Measurements from ENCODE around the gene C1QTNF12. TPM values are rescaled to one million over a fixed set of nuclear protein-coding genes. Genes with fewer than 3 reads are reported as not detected.

Gene C1QTNF12
- total RNA-seq, 4 donors from 2014 or later = 0.79 to 3.0 (median 1.7) TPM; not detected in 1

DNA sequence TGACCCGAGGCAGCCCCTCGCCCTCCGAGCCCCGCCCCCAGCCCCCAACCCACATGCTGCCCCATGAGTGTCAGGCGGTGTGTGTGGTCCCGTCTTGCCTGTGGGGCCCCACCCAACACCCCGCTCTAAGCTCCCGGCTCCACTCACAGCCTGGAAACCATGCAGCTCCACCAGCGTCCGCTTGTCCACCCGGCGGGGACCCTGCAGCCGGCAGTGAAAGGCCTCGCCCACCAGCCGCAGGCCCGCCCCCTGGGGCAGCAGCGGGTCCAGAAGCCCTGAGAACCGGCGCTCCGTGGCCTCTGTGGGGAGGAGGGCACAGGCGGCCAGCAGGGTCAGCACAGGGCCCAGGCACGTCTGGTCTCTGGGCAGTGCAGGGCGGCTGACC lies 2.7 kb downstream of the C1QTNF12 start:
- TF ChIP-seq POLR2A (IDR thresholded peaks at IDR 0.05) (no peak), CTCF (IDR thresholded peaks at IDR 0.05) (no peak)

DNA sequence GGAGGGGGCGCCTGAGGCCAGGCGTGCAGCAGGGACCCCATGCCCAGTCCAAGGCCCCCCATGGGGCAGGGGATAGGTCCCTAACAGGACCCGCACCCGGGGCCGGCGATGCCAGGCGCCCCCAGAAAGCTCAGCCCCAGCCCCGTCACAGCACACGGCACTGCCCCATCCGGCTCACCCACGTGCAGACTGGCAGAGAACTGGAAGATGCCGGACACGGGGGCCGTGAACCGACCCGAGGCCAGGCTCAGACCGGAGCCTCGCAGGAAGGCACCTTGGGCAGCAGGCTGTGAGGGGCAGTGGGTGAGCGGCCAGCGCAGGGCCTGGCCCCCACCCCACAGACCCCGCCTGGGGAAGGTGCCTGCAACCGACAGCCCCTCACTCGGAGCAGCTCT lies 3.3 kb downstream of the C1QTNF12 start:
- H3K36me3 ChIP-seq = no peaks in the 10 kb centered on the region
- no peaks in the 10 kb centered on the region for H3K9me3 ChIP-seq
- TF ChIP-seq CTCF (IDR thresholded peaks at IDR 0.05) (no peak), POLR2A (IDR thresholded peaks at IDR 0.05) (no peak)
- WGBS, 2 donors = 90% methylated on average over 2 of the region's 23 CpGs; no CpG with 5 or more reads in 1 of the 2 donors
- no peak overlapping the region for H3K27ac ChIP-seq
- no peak for DNase-seq
- H3K27me3 ChIP-seq = peaks cover 0 to 75% (median 20%) of the 10 kb centered on the region in 4 donors
- intact Hi-C loops (cut with DNase I) = loop anchor here (10.0 kb wide), 1 partner anchor 118 kb away; no protein-coding TSS in a partner anchor
- peaks cover 13 to 47% (median 19%) of the 10 kb centered on the region in 3 donors for H3K4me1 ChIP-seq
- no peak overlapping the region for H3K4me3 ChIP-seq

More for the DNA sequence above, 2.7 kb downstream of the C1QTNF12 start:
- no peak for DNase-seq
- H3K4me3 ChIP-seq = no peak overlapping the region
- H3K36me3 ChIP-seq = no peaks in the 10 kb centered on the region
- peaks cover 0 to 70% (median 15%) of the 10 kb centered on the region in 4 donors for H3K27me3 ChIP-seq
- H3K4me1 ChIP-seq = peaks cover 13 to 42% (median 14%) of the 10 kb centered on the region in 3 donors
- intact Hi-C loops (cut with DNase I) = loop anchor here (10.0 kb wide), 1 partner anchor 119 kb away; no protein-coding TSS in a partner anchor
- H3K27ac ChIP-seq = no peak overlapping the region
- 20% methylated on average over 1 of the region's 23 CpGs; no CpG with 5 or more reads in 1 of the 2 donors for WGBS, 2 donors
- H3K9me3 ChIP-seq = no peaks in the 10 kb centered on the region

DNA sequence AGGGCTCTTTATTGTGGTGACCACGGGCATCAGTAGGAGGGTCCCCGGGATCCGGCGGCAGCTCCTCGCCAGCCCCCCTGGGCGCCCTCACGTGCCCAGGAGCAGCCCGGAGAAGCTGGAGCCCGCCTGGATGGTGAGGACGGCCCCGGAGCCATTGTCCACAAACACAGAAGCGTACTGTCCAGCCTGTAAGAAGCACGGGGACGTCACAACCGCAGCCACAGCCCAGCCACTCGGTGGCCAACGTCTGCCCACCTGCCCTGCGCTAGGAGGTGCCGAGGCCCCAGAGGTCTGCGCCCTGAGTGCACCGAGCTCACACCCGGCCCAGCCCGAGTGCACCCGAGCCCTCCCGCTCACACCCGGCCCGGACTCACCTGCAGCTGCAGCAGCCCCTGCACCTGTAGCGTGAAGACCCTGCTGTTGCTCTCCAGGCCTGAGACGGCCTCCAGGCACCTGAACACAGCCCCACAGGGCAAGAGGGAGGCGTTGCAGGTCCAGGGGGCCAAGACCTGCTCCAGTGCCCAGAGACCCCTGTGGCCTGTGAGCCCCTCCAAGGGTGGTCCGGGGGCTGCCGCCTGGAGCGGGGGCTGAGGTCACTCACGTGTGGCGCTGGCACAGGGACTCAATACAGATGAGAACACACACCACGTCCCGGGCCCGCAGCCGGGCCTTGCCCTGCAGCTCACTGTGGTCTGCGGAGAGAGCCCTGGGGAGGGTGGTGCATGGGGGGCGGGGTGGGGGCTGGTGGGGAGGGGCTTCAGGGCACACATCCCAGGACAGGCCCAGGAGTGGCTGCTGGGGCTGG lies 3.9 kb downstream of the C1QTNF12 start:
- TF ChIP-seq CTCF (IDR thresholded peaks at IDR 0.05) (no peak), POLR2A (IDR thresholded peaks at IDR 0.05) (no peak)
- H3K4me3 ChIP-seq = no peak overlapping the region
- DNase-seq = no peak
- no peaks in the 10 kb centered on the region for H3K9me3 ChIP-seq
- H3K4me1 ChIP-seq = peaks cover 13 to 53% (median 25%) of the 10 kb centered on the region in 3 donors
- 40 to 100% methylated on average over 1 of the region's 41 CpGs for WGBS, 2 donors
- H3K27me3 ChIP-seq = peaks cover 0 to 75% (median 22%) of the 10 kb centered on the region in 4 donors
- intact Hi-C loops (cut with DNase I) = loop anchor here (10.0 kb wide), 1 partner anchor 118 kb away; no protein-coding TSS in a partner anchor
- H3K36me3 ChIP-seq = no peaks in the 10 kb centered on the region
- H3K27ac ChIP-seq = no peak overlapping the region

- H3K27me3 ChIP-seq = peaks cover 0 to 75% (median 19%) of the 10 kb centered on the region in 4 donors
- TF ChIP-seq CTCF (IDR thresholded peaks at IDR 0.05) = no peak
- TF ChIP-seq POLR2A (IDR thresholded peaks at IDR 0.05) = no peak
- H3K36me3 ChIP-seq = no peaks in the 10 kb centered on the region
- 70% methylated on average over 2 of the region's 26 CpGs; no CpG with 5 or more reads in 1 of the 2 donors for WGBS, 2 donors
- H3K9me3 ChIP-seq = no peaks in the 10 kb centered on the region
- H3K27ac ChIP-seq = no peak overlapping the region
- no peak overlapping the region for H3K4me3 ChIP-seq
- intact Hi-C loops (cut with DNase I) = loop anchor here (10.0 kb wide), 1 partner anchor 117 kb away; no protein-coding TSS in a partner anchor
- H3K4me1 ChIP-seq = peaks cover 13 to 55% (median 32%) of the 10 kb centered on the region in 3 donors
- no peak for DNase-seq
These were observed 4.8 kb downstream of the C1QTNF12 start for GRCh38 chr1:1241588-1242219.

Measured in esophagus squamous epithelium (tissue), 5 donors.